PC-9 (cell line): Measurements from ENCODE around the gene RBM25. TPM values are rescaled to one million over a fixed set of nuclear protein-coding genes. Genes with fewer than 3 reads are reported as not detected.

Experiments used
- BruUV-seq: library from RNA; stranded (reverse); fragments of 400-500 nt; replicated peaks from 2 replicates; lab custom pipeline; 2021; lab: Mats Ljungman, UMichigan
- CTCF ChIA-PET: fragments of 300-600 bp; sonication (Branson Sonifier 250); formaldehyde crosslinking; loops from one replicate; lab custom pipeline; 2022; ENCODE audit warnings: antibody characterized with exemption; lab: Charles Lee
- POLR2A ChIA-PET: fragments of 300-600 bp; sonication (Branson Sonifier 250); formaldehyde crosslinking; loops from one replicate; lab custom pipeline; 2022; ENCODE audit warnings: antibody characterized with exemption; ENCODE audit not compliant: unreplicated experiment; lab: Charles Lee
- DNase-seq, 2 experiments: peaks; one replicate each; pipeline versions ENCODE4 v3.0.0 to v3.0.0-alpha.2; 2015 to 2022; ENCODE audit warnings: mixed read lengths in 1 of 2
- H2AFZ ChIP-seq: fragments of 200-600 bp; sonication (generic); 2 replicates; pipeline ENCODE4 v1.8.1; 2017; ENCODE audit warnings: antibody characterized with exemption
- H3F3A ChIP-seq: fragments of 200-600 bp; sonication (generic); 2 replicates; pipeline ENCODE4 v1.8.1; 2017; ENCODE audit warnings: antibody characterized with exemption, mild to moderate bottlenecking, low read depth; ENCODE audit not compliant: insufficient read depth
- H3K27ac ChIP-seq: fragments of 200-600 bp; sonication (generic); 2 replicates; pipeline ENCODE4 v1.6.1; 2016; ENCODE audit warnings: mixed run types
- H3K27me3 ChIP-seq: fragments of 200-600 bp; sonication (generic); 2 replicates; pipeline ENCODE4 v1.6.1; 2016; ENCODE audit warnings: low read depth, mixed run types; ENCODE audit not compliant: insufficient read depth
- H3K36me3 ChIP-seq: fragments of 200-600 bp; sonication (generic); 2 replicates; pipeline ENCODE4 v1.6.1; 2016; ENCODE audit warnings: low read depth, mixed run types
- H3K4me1 ChIP-seq: fragments of 200-600 bp; sonication (generic); replicated peaks from 2 replicates; pipeline ENCODE4 v1.6.1; 2016; ENCODE audit warnings: mixed run types; ENCODE audit not compliant: insufficient read depth
- H3K4me2 ChIP-seq: fragments of 200-600 bp; sonication (generic); 2 replicates; pipeline ENCODE4 v1.6.1; 2017; ENCODE audit warnings: mixed run types
- H3K4me3 ChIP-seq: fragments of 200-600 bp; sonication (generic); 2 replicates; pipeline ENCODE4 v1.6.1; 2016; ENCODE audit warnings: mixed run types
- H3K79me2 ChIP-seq: fragments of 200-600 bp; sonication (generic); 2 replicates; pipeline ENCODE4 v1.6.1; 2017; ENCODE audit warnings: low read depth, mixed run types
- H3K9me2 ChIP-seq: fragments of 200-600 bp; sonication (generic); 2 replicates; pipeline ENCODE4 v1.8.1; 2017; ENCODE audit warnings: mild to moderate bottlenecking; ENCODE audit not compliant: insufficient read depth
- H3K9me3 ChIP-seq: fragments of 200-600 bp; sonication (generic); 2 replicates; pipeline ENCODE4 v1.8.1; 2016; ENCODE audit warnings: low read depth; ENCODE audit not compliant: insufficient read depth
- H4K20me1 ChIP-seq: fragments of 200-600 bp; sonication (generic); 2 replicates; pipeline ENCODE4 v1.8.1; 2017; ENCODE audit not compliant: insufficient read depth
- EZH2 ChIP-seq: fragments of 200-600 bp; sonication (generic); IDR thresholded peaks from 2 replicates; pipeline ENCODE4 v1.8.0; 2017; ENCODE audit warnings: antibody characterized with exemption, low read depth
- intact Hi-C: fragments of 100-400 bp; cut with micrococcal nuclease; formaldehyde crosslinking; loops from one replicate; pipeline ENCODE4 v1.10.0; 2022; ENCODE audit not compliant: unreplicated experiment
- total RNA-seq: library from RNA; stranded (reverse); gene quantifications from 2 replicates; pipeline ENCODE4 v1.2.3, GENCODE V29; 2021
- TF ChIP-seq, protein P1 (sequence below): fragments of 200-600 bp; sonication (generic); conservative IDR thresholded peaks from 2 replicates; pipeline ENCODE4 v1.6.1; 2017; ENCODE audit warnings: mixed run types, antibody characterized with exemption, mild to moderate bottlenecking, moderate library complexity

Gene RBM25
- total RNA-seq, 1 experiment from 2014 or later = 68.9 TPM

GRCh38 chr14:73116079-73116665 is 57.8 kb downstream of the RBM25 start:
- H3K4me3 ChIP-seq = no peak overlapping the region
- H3K27ac ChIP-seq = 0 out of 2 replicates have a peak overlapping the region, but pooled peaks have one; percentile 12
- no peaks in the 10 kb centered on the region for H3K9me2 ChIP-seq
- POLR2A ChIA-PET = interaction anchor here (0.5 kb wide), 1 partner anchor 58 kb away, joined by 4 read pairs; the partner anchor contains the start of gene RBM25
- no peaks in the 10 kb centered on the region for H3K27me3 ChIP-seq
- no peak overlapping the region for H3K4me2 ChIP-seq
- TF ChIP-seq, protein P1, sequence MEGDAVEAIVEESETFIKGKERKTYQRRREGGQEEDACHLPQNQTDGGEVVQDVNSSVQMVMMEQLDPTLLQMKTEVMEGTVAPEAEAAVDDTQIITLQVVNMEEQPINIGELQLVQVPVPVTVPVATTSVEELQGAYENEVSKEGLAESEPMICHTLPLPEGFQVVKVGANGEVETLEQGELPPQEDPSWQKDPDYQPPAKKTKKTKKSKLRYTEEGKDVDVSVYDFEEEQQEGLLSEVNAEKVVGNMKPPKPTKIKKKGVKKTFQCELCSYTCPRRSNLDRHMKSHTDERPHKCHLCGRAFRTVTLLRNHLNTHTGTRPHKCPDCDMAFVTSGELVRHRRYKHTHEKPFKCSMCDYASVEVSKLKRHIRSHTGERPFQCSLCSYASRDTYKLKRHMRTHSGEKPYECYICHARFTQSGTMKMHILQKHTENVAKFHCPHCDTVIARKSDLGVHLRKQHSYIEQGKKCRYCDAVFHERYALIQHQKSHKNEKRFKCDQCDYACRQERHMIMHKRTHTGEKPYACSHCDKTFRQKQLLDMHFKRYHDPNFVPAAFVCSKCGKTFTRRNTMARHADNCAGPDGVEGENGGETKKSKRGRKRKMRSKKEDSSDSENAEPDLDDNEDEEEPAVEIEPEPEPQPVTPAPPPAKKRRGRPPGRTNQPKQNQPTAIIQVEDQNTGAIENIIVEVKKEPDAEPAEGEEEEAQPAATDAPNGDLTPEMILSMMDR = no peak
- no peak for TF ChIP-seq EZH2
- CTCF ChIA-PET = no interaction called here
- H3K9me3 ChIP-seq = no peaks in the 10 kb centered on the region
- H3K4me1 ChIP-seq = no peaks in the 10 kb centered on the region
- no TSS peak for BruUV-seq
- peaks cover 10% of the 10 kb centered on the region; the same call in 1 of the 2 replicates for H4K20me1 ChIP-seq
- H3K79me2 ChIP-seq = no peaks in the 10 kb centered on the region
- H3F3A ChIP-seq = peaks cover 36% of the 10 kb centered on the region
- no peak overlapping the region for H2AFZ ChIP-seq
- intact Hi-C loops = no loop called here
- H3K36me3 ChIP-seq = peaks cover 48% of the 10 kb centered on the region
- DNase-seq = no peak

DNA sequence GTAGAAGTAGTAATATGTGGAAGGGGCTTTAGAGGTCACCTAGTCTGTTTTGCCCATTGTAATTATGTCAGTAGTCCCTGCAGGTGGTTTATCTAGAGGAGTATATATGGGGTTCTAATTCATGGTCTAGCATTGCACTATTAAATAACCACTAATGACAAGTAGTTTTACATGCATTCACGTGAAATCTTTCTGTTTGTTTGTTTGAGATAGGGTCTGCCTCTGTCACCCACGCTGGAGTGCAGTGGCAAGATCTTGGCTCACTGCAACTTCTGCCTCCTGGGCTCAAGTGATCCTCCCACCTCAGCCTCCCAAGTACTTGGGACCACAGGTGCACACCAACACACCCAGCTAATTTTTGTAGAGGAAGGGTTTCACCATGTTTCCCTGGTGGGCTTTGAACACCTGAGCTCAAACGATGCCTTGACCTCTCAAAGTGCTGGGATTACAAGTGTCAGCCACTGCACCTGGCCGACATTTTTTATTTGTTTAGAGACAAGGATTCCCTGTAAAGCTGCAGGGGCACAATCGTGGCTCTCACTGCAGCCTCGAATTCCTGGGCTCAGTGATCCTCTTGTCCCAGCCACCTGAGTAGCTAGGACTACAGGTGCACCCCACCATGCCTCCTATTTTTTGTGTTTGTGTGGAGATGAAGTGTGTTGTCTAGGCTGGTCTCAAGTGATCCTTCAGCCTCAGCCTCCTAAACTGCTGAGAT is 66.0 kb downstream of the RBM25 start:
- Histone ChIP-seq H3K4me1 (no peaks in the 10 kb centered on the region), H3K36me3 (peaks cover 35% of the 10 kb centered on the region), H3K79me2 (no peaks in the 10 kb centered on the region), H2AFZ (no peak overlapping the region), H3K9me2 (no peaks in the 10 kb centered on the region), H3F3A (peaks cover 39% of the 10 kb centered on the region), H3K27ac (no peak overlapping the region), H3K4me3 (no peak overlapping the region), H4K20me1 (peaks cover 8% of the 10 kb centered on the region; the same call in 1 of the 2 replicates), H3K27me3 (no peaks in the 10 kb centered on the region), H3K4me2 (no peak overlapping the region), H3K9me3 (no peaks in the 10 kb centered on the region)
- no peak for DNase-seq
- ChIA-PET POLR2A (no interaction called here), CTCF (interaction anchor here (0.6 kb wide), 1 partner anchor 595 kb away, joined by 4 read pairs; no protein-coding TSS in a partner anchor)
- no TSS peak for BruUV-seq
- intact Hi-C loops = no loop called here
- TF ChIP-seq EZH2 = no peak
- TF ChIP-seq, protein P1 = no peak

DNA sequence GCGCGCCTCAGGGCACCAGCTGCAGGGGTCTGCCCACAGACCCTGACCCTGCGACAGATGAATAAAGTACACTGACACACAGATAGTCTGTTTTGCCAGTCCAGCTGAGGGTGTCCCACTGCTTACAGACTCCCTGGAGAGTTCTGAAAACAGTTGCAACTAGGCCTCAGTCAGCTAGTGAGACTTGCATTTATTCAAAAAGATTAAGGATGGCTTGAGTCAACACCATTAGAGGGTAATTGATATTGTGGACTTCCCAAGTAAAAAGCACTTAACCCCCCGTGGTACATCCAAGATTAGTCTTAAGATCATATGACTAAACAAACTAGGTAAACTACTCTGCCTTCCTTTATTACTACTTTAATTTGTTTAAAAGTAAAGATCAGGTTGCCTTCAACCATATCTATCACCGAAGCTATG is 66.8 kb downstream of the RBM25 start:
- intact Hi-C loops = no loop called here
- H3K4me2 ChIP-seq = no peak overlapping the region
- no peaks in the 10 kb centered on the region for H3K27me3 ChIP-seq
- ChIA-PET CTCF (interaction anchor here (0.6 kb wide), 1 partner anchor 10 kb away, joined by 3 read pairs; no protein-coding TSS in a partner anchor), POLR2A (no interaction called here)
- H3K4me1 ChIP-seq = no peaks in the 10 kb centered on the region
- no TSS peak for BruUV-seq
- no peak overlapping the region for H2AFZ ChIP-seq
- no peak overlapping the region for H3K4me3 ChIP-seq
- no peak for DNase-seq
- TF ChIP-seq EZH2 = no peak
- TF ChIP-seq, protein P1 = no peak
- H4K20me1 ChIP-seq = peaks cover 8% of the 10 kb centered on the region; the same call in 1 of the 2 replicates
- H3K9me2 ChIP-seq = no peaks in the 10 kb centered on the region
- H3F3A ChIP-seq = peaks cover 30% of the 10 kb centered on the region
- peaks cover 26% of the 10 kb centered on the region for H3K36me3 ChIP-seq
- no peaks in the 10 kb centered on the region for H3K79me2 ChIP-seq
- H3K9me3 ChIP-seq = no peaks in the 10 kb centered on the region
- H3K27ac ChIP-seq = no peak overlapping the region
